Activated CD4-positive, alpha-beta T cell treated with anti-CD3 and anti-CD28 coated beads for 36 hours (primary cell): ENCODE results near the gene PYGM. TPM values are rescaled to one million over a fixed set of nuclear protein-coding genes. Genes with fewer than 3 reads are reported as not detected.

Source experiments
- ATAC-seq: fragments of 200-7000 bp; cut with Tn5 transposase; one replicate; pipeline ENCODE4 v1.10.0; 2021; ENCODE audit warnings: mild to moderate bottlenecking, moderate library complexity
- CTCF ChIA-PET: fragments of 350-600 bp; sonication (Branson Sonifier 250); formaldehyde crosslinking; loops from one replicate; lab custom pipeline; 2021; ENCODE audit warnings: antibody characterized with exemption; lab: Charles Lee
- POLR2A ChIA-PET: fragments of 350-600 bp; sonication (Branson Sonifier 250); formaldehyde crosslinking; loops from one replicate; lab custom pipeline; 2021; ENCODE audit warnings: antibody characterized with exemption, inconsistent platforms; lab: Charles Lee
- DNase-seq: peaks from one replicate; pipeline ENCODE4 v3.0.0-alpha.2; 2020
- H3K27ac Mint-ChIP-seq: one replicate; pipeline ENCODE4 v1.8.0; 2021; ENCODE audit warnings: mixed read lengths
- H3K27me3 Mint-ChIP-seq: one replicate; pipeline ENCODE4 v1.8.0; 2021; ENCODE audit warnings: mixed read lengths
- H3K36me3 Mint-ChIP-seq: one replicate; pipeline ENCODE4 v1.8.0; 2021; ENCODE audit warnings: low read depth, mixed read lengths
- H3K4me1 Mint-ChIP-seq: one replicate; pipeline ENCODE4 v1.8.0; 2021; ENCODE audit warnings: mixed read lengths
- H3K4me3 Mint-ChIP-seq: one replicate; pipeline ENCODE4 v1.8.0; 2021; ENCODE audit warnings: mild to moderate bottlenecking, moderate library complexity, mixed read lengths
- H3K9me3 Mint-ChIP-seq: one replicate; pipeline ENCODE4 v1.8.0; 2021; ENCODE audit warnings: low read depth, mixed read lengths
- intact Hi-C, 2 experiments: fragments of 100-400 bp; cut with DNase I in 1 of 2; cut with micrococcal nuclease in 1 of 2; formaldehyde crosslinking; loops; one replicate each; pipeline versions ENCODE4 v1.14.2 to v1.15.1; 2022 to 2024; cut with DNase I, micrococcal nuclease
- total RNA-seq, 2 experiments: library from RNA; stranded (reverse); gene quantifications; one replicate each; pipeline ENCODE4 v1.2.3, GENCODE V29; 2021

The PYGM gene
- total RNA-seq, 2 experiments from 2014 or later = 0.87 to 1.5 TPM

- intact Hi-C loops = loop anchor here (1.0 to 2.0 kb wide), 7 partner anchors 19 to 385 kb away; partner anchors contain the start of genes MEN1 (in 1 of the 2), NRXN2 (in 1 of the 2), RPS6KA4 (in 1 of the 2) and SF1 (in 1 of the 2)
- peaks cover 25% of the 10 kb centered on the region for H3K4me1 Mint-ChIP-seq
- CTCF ChIA-PET = interaction anchor here (0.6 to 2.6 kb wide), 15 partner anchors 10 to 332 kb away, joined by 3 to 12 read pairs (median 4); no protein-coding TSS in a partner anchor
These were observed 15.9 kb downstream of the PYGM start, which contains the start of gene RASGRP2 for GRCh38 chr11:64743591-64744543. Gene RASGRP2 (minus strand): TSS chr11:64744142. CDS start chr11:64742866, 1,276 bp downstream.

GRCh38 chr11:64742889-64743590 lies 16.7 kb downstream of the PYGM start:
- H3K9me3 Mint-ChIP-seq = no peaks in the 10 kb centered on the region
- POLR2A ChIA-PET = no interaction called here
- peak; percentile 47 for ATAC-seq

More at GRCh38 chr11:64743591-64744543, 15.9 kb downstream of the PYGM start, which contains the start of gene RASGRP2:
- ATAC-seq (peak; percentile 52), DNase-seq (peak; percentile 91)
- Mint-ChIP-seq H3K27ac (peak within 1 kb of the TSS; percentile 55), H3K9me3 (no peaks in the 10 kb centered on the region), H3K36me3 (no peaks in the 10 kb centered on the region), H3K27me3 (peaks cover 5% of the 10 kb centered on the region), H3K4me3 (peak within 1 kb of the TSS; percentile 73)
- POLR2A ChIA-PET = interaction anchor here (1.2 kb wide), 2 partner anchors 17 to 20 kb away, joined by 3 read pairs; no protein-coding TSS in a partner anchor

DNA sequence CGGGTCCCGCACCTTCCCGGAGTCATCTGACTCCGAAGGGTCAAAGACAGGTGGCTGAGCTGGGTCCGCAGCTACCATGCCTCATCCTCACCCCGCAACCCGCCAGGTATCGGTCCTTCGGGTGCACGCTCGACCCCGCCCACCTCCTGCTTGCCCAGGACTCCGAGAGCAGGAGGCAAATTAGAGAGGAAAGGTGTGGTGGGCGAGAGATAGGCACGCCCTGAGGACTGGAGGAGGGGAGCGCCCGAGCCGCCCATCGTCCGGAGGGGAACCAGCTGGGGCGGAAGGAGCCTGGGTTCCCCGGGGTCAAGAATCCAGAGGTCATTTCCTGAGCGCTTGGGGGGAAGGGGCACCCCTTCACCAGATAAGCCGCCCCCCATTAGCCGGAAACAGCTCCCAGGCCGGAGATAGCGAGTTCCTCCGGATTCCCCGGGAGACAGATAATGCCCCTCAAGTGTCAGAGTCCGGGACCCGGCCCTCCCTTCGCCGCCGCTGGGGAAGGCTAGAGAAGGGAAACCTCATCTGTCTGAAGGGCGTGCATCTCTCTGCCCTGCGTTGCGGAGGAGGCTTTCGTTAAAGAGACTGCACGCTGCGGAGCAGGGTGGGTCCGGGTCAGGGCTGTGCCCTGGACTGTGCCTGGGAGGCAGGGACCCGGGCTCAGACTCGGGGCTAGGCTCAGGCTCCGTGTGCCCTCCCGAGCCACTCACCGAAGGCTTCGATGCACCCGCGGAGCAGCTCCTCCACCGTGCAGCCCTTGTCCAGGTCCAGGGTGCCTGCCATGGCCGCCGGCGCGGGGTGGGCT lies 17.5 kb downstream of the PYGM start:
- ChIA-PET CTCF (interaction anchor here (0.6 to 1.8 kb wide), 10 partner anchors 9 to 54 kb away, joined by 3 to 6 read pairs (median 4); no protein-coding TSS in a partner anchor), POLR2A (no interaction called here)
- intact Hi-C loops = loop anchor here (1.0 to 2.0 kb wide), 4 partner anchors 53 to 383 kb away; partner anchors contain the start of gene RPS6KA4 (in 1 of the 2)
- H3K4me3 Mint-ChIP-seq = peak overlapping the region; percentile 57
- H3K27me3 Mint-ChIP-seq = peaks cover 5% of the 10 kb centered on the region
- peaks cover 25% of the 10 kb centered on the region for H3K4me1 Mint-ChIP-seq
- ATAC-seq (peak; percentile 22), DNase-seq (peak; percentile 57)
- H3K27ac Mint-ChIP-seq = no peak overlapping the region
- no peaks in the 10 kb centered on the region for H3K9me3 Mint-ChIP-seq
- H3K36me3 Mint-ChIP-seq = no peaks in the 10 kb centered on the region

More at GRCh38 chr11:64742889-64743590, 16.7 kb downstream of the PYGM start:
- Mint-ChIP-seq H3K27ac (no peak overlapping the region), H3K4me3 (peak overlapping the region; percentile 73), H3K27me3 (peaks cover 5% of the 10 kb centered on the region), H3K4me1 (peaks cover 25% of the 10 kb centered on the region), H3K36me3 (no peaks in the 10 kb centered on the region)
- intact Hi-C loops = loop anchor here (1.0 to 2.0 kb wide), 6 partner anchors 20 to 384 kb away; partner anchors contain the start of genes NRXN2 (in 1 of the 2), RPS6KA4 (in 1 of the 2) and SF1 (in 1 of the 2)
- CTCF ChIA-PET = interaction anchor here (0.6 to 1.8 kb wide), 8 partner anchors 10 to 131 kb away, joined by 3 to 6 read pairs (median 4); no protein-coding TSS in a partner anchor
- DNase-seq = peak; percentile 86

- ATAC-seq = no peak
- Mint-ChIP-seq H3K36me3 (no peaks in the 10 kb centered on the region), H3K27ac (no peak overlapping the region), H3K27me3 (peaks cover 5% of the 10 kb centered on the region), H3K4me1 (peaks cover 28% of the 10 kb centered on the region), H3K4me3 (peak overlapping the region; percentile 57), H3K9me3 (no peaks in the 10 kb centered on the region)
- no peak for DNase-seq
- POLR2A ChIA-PET = no interaction called here
- CTCF ChIA-PET = interaction anchor here (0.6 to 1.5 kb wide), 9 partner anchors 8 to 271 kb away, joined by 3 to 6 read pairs (median 4); no protein-coding TSS in a partner anchor
- intact Hi-C loops = loop anchor here (1.0 to 2.0 kb wide), 4 partner anchors 53 to 383 kb away; partner anchors contain the start of gene RPS6KA4 (in 1 of the 2)
These were observed 18.2 kb downstream of the PYGM start for GRCh38 chr11:64741375-64742086.

- no peaks in the 10 kb centered on the region for H3K36me3 Mint-ChIP-seq
- DNase-seq = no peak
- CTCF ChIA-PET = interaction anchor here (0.9 to 1.4 kb wide), 2 partner anchors 20 to 51 kb away, joined by 3 to 7 read pairs; no protein-coding TSS in a partner anchor
- H3K4me1 Mint-ChIP-seq = peaks cover 26% of the 10 kb centered on the region
- peaks cover 5% of the 10 kb centered on the region for H3K27me3 Mint-ChIP-seq
- no peak for ATAC-seq
- H3K9me3 Mint-ChIP-seq = no peaks in the 10 kb centered on the region
- no peak overlapping the region for H3K27ac Mint-ChIP-seq
- POLR2A ChIA-PET = no interaction called here
- no peak overlapping the region for H3K4me3 Mint-ChIP-seq
- intact Hi-C loops = no loop called here
These were observed 19.9 kb downstream of the PYGM start for GRCh38 chr11:64739871-64740270.

GRCh38 chr11:64736654-64737053 lies 23.1 kb downstream of the PYGM start:
- H3K27me3 Mint-ChIP-seq = no peaks in the 10 kb centered on the region

GRCh38 chr11:64735725-64736259 lies 24.0 kb downstream of the PYGM start:
- Mint-ChIP-seq H3K4me1 (peaks cover 11% of the 10 kb centered on the region), H3K9me3 (no peaks in the 10 kb centered on the region), H3K4me3 (no peak overlapping the region), H3K36me3 (peaks cover 2% of the 10 kb centered on the region), H3K27me3 (no peaks in the 10 kb centered on the region), H3K27ac (peak overlapping the region; percentile 15)
- ATAC-seq (no peak), DNase-seq (no peak)
- CTCF ChIA-PET = interaction anchor here (0.6 to 1.1 kb wide), 3 partner anchors 29 to 386 kb away, joined by 3 to 5 read pairs (median 3); no protein-coding TSS in a partner anchor
- POLR2A ChIA-PET = no interaction called here
- intact Hi-C loops = no loop called here

More at GRCh38 chr11:64736654-64737053, 23.1 kb downstream of the PYGM start:
- ChIA-PET CTCF (interaction anchor here (0.6 to 1.1 kb wide), 3 partner anchors 10 to 1446 kb away, joined by 3 to 5 read pairs (median 3); no protein-coding TSS in a partner anchor), POLR2A (no interaction called here)
- no peak overlapping the region for H3K4me3 Mint-ChIP-seq
- no peak for ATAC-seq
- peaks cover 17% of the 10 kb centered on the region for H3K4me1 Mint-ChIP-seq
- peaks cover 2% of the 10 kb centered on the region for H3K36me3 Mint-ChIP-seq
- intact Hi-C loops = no loop called here
- DNase-seq = no peak
- H3K27ac Mint-ChIP-seq = no peak overlapping the region
- no peaks in the 10 kb centered on the region for H3K9me3 Mint-ChIP-seq

DNA sequence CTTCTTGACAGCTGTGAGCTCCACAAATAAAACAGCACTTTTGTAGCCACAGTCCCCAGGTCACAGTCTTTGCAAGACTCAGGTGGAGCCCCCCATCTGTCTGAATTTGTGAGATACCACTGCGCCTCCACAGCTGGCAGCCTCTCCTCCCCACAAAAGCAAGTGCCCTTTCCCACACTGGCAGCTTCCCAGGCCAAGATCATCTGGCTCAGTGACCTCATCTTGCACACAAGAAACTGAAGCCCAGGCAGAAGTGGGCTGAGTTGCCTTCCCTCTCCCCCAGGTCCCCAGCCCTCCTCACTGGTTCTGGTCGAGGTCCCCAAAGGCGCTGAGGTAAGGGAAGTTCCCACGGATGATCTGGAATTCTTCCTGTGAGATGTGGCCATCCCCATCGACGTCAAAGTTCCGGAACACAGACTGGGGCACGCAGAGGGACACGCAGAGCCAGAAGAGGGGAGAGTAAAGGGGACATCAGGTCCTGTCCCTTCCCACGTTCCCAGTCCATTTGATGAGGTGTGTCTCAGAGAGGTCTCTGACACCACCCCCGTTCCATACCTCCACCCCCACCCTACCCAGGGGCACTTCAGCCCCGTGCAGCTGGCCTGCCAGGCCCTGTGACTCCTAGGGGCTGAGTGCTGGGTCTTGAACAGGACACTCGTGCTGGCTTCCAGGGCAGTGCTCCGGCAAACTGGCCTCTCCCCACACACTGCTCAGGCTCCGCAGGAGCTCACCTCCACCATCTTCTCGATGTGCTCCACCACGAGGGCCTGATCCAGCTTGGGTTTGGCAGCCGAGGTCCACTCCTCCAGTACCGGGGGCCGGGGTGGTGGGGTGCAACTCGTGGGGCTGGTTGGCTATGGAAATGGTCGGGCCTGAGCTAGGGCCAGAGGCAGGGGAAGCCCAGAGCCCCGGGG lies 24.7 kb downstream of the PYGM start:
- H3K4me1 Mint-ChIP-seq = peaks cover 11% of the 10 kb centered on the region
- ATAC-seq = no peak
- intact Hi-C loops = no loop called here
- peaks cover 2% of the 10 kb centered on the region for H3K36me3 Mint-ChIP-seq
- no peak overlapping the region for H3K4me3 Mint-ChIP-seq
- no peaks in the 10 kb centered on the region for H3K27me3 Mint-ChIP-seq
- peak overlapping the region; percentile 53 for H3K27ac Mint-ChIP-seq
- CTCF ChIA-PET = interaction anchor here (0.6 to 1.8 kb wide), 4 partner anchors 13 to 176 kb away, joined by 3 to 6 read pairs (median 4); no protein-coding TSS in a partner anchor
- POLR2A ChIA-PET = no interaction called here
- DNase-seq = no peak
- no peaks in the 10 kb centered on the region for H3K9me3 Mint-ChIP-seq
